ENCODE results near the gene PRKAG3.

DNA sequence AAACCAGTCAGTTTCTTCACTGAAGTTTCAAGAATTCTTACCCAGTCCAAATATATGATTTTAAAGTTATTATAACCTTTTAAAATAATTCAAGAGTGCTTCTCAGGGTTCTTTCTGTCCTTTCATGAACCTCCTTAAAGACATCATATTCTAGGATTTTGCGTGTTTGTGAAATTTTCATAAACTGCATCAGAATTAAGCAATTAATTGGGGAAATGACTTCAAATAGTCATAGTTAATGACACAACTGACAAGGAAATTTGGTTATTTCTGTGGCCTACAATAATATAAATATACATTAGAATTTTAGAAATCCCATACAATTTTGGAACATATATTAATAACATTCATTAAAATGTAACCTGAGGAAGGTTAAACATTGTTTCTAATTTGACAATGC lies 39.2 kb downstream of the PRKAG3 start:
- TF ChIP-seq, protein P1, sequence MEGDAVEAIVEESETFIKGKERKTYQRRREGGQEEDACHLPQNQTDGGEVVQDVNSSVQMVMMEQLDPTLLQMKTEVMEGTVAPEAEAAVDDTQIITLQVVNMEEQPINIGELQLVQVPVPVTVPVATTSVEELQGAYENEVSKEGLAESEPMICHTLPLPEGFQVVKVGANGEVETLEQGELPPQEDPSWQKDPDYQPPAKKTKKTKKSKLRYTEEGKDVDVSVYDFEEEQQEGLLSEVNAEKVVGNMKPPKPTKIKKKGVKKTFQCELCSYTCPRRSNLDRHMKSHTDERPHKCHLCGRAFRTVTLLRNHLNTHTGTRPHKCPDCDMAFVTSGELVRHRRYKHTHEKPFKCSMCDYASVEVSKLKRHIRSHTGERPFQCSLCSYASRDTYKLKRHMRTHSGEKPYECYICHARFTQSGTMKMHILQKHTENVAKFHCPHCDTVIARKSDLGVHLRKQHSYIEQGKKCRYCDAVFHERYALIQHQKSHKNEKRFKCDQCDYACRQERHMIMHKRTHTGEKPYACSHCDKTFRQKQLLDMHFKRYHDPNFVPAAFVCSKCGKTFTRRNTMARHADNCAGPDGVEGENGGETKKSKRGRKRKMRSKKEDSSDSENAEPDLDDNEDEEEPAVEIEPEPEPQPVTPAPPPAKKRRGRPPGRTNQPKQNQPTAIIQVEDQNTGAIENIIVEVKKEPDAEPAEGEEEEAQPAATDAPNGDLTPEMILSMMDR (IDR thresholded peaks at IDR 0.05) = no peak
- no peak for TF ChIP-seq POLR2A (IDR thresholded peaks at IDR 0.05)
